GM18499 (cell line): Measurements from ENCODE around the gene PMVK.
"Not testable (repeated sequence)": the region's sequence is repeated elsewhere in the genome, so short reads cannot be mapped to it uniquely, and the experiment has no call there.

ENCODE experiments used
- ATAC-seq: cut with Tn5 transposase; IDR thresholded peaks from one replicate; pipeline ENCODE4 v1.9.1; 2021; ENCODE audit warnings: moderate number of reproducible peaks; ENCODE audit not compliant: insufficient read depth, unreplicated experiment

The PMVK gene

DNA sequence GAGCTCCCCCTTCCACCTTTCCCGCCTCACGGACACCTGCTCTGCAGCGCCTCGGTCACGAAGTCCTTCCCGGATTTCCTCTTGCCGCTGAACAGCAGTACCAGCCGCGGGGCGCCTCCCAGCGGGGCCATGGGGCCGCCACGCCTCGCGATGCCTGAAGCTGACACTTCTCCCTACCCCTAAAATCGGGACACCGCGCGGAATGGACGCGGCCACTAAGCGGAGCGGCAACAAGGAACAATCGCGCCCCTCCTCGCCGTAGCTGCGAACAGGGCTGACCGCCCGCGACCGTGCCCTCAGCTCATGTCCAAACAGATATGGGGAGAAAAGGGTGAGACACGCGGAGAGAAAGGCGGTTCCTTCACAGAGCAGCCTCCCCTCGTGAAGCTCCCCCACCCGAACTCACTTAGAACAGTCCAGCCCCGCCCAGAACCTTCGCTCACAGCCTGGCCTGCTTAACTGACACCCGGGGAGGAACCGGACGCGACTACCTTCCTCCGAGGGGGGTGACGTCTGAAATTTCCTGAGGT lies at the start of gene PMVK:
Gene PMVK, minus strand, starts transcription at position 165 of the 530 bp plus-strand sequence. Its CDS starts 34 bp downstream, at position 131.
- ATAC-seq: peak; percentile 33

DNA sequence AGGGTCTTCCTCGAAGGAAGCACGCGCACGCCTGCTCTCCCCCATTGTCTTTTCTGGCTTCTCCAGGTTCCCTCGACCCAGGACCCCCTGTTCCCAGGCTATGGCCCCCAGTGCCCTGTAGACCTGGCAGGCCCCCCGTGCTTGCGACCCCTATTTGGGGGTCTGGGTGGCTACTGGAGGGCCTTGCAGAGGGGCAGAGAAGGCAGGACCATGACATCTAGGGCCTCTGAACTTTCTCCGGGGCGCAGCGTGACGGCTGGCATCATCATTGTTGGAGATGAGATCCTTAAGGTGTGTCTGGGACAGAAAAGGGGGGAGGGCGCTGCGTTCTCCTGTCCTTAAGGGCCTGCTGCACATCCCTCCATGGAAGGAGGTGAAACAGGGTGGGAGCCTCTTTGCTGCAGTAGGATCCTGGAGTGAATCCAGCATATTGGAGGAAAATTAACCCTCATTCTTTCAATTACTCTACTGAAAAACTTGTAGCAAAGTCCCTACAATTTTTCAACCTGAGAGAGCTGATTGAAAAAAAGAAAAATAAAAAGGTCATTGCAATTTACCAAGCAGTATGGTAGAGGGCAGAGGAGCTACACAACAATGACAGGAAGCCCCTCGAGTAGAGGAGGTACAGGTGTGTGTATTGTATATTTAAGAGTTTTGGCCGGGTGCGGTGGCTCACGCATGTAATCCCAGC lies 47.4 kb upstream of the PMVK start:
- ATAC-seq: no peak

DNA sequence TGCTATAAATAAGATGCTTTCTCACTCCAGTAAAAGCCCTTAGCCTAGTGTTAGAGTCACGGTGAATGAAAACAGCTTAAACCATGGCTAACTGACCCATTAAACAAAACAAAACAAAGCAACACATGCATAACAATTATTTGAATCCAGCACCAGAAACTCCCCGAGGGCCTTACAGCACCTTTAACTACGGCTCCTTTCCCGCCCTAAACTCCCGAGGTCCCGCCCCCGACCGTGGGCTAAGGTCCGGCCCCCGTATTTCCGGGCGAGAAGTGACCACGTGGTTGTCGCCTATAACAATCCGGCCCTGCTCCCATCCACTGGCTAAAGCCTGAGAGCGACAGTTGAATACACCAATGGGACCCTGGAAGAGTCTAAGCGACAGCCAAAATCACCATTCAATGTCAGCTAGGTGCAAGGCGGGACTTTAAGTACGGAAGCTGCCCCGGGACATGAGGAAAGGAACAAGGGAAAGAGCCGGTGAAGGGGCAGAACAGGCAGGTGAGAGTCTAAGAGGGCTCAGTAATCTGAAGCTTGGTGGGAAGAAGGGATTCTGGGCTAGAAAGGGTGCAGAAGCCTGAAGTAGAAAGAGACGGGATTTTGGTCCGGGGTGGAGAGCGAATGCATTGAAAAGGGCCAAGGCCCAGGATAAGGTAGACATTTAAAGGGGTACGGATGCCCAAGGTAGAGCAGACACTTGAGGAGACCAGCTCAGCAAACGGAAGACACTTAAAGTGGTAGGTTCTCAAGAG lies 46.6 kb upstream of the PMVK start, which contains the start of gene FLAD1:
Gene FLAD1, plus strand, starts transcription at position 448 of the 752 bp plus-strand sequence. CDS start 351 bp downstream, outside the sequence.
- ATAC-seq: peak; percentile 93

GRCh38 chr1:154982341-154982740 lies 45.8 kb upstream of the PMVK start:
- no peak for ATAC-seq

- ATAC-seq: no peak
Observed at GRCh38 chr1:154978360-154978759, 41.8 kb upstream of the PMVK start.

DNA sequence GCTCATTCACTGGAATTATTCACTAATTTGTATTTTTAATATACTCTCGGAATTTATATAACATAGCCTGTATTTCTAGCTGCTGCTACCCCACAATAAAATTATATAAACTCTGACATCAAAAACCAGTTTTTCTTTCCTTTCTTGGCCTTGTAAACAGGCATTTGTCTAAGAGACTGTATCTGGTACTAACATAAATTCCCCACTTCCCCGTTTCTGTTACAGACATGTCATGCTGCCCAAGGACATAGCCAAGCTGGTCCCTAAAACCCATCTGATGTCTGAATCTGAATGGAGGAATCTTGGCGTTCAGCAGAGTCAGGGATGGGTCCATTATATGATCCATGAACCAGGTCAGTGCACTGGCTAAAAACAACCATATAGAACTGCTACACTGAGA lies 41.2 kb upstream of the PMVK start:
- not testable (repeated sequence) for ATAC-seq

- ATAC-seq: no peak
Observed at GRCh38 chr1:154975409-154976059, 39.0 kb upstream of the PMVK start.

DNA sequence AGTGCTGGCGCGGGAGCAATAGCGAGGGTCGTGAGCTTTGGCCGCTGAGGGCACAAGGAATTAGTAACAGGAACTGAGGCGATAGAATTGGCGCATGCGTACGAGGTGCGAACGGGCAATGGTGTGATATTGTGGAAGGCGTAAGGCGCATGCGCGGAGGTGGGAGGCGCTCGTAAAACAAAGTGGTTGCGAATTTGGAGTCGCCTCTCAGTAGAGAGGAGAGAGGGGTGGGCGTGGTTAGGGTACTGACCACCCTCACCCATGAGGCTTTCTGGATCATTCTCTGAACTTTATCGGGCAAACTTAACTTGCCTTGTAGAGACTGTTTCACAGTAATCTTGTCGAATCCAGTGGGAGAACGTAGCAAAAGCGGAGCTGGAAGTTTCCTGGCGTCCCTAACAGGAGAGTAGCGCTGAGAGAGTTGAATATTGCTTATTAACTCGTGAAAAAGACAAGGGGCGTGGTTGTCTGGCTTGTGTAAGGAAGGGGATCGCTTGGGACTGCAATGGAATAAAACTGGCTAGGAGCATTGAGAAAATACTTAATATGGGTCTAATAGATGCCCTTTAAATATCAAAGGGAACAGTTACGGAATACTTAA lies 38.4 kb upstream of the PMVK start:
- peak; percentile 23 for ATAC-seq

GRCh38 chr1:154974102-154974807 lies 37.7 kb upstream of the PMVK start, which contains the start of gene CKS1B:
CKS1B (plus strand) TSS chr1:154974681; CDS start chr1:154974746, 65 bp downstream.
- ATAC-seq: peak; percentile 72

- no peak for ATAC-seq
Observed at GRCh38 chr1:154973344-154974101, 37.0 kb upstream of the PMVK start.

- ATAC-seq: no peak
Observed at GRCh38 chr1:154972517-154973343, 36.2 kb upstream of the PMVK start.

GRCh38 chr1:154972213-154972516 lies 35.6 kb upstream of the PMVK start:
- no peak for ATAC-seq

DNA sequence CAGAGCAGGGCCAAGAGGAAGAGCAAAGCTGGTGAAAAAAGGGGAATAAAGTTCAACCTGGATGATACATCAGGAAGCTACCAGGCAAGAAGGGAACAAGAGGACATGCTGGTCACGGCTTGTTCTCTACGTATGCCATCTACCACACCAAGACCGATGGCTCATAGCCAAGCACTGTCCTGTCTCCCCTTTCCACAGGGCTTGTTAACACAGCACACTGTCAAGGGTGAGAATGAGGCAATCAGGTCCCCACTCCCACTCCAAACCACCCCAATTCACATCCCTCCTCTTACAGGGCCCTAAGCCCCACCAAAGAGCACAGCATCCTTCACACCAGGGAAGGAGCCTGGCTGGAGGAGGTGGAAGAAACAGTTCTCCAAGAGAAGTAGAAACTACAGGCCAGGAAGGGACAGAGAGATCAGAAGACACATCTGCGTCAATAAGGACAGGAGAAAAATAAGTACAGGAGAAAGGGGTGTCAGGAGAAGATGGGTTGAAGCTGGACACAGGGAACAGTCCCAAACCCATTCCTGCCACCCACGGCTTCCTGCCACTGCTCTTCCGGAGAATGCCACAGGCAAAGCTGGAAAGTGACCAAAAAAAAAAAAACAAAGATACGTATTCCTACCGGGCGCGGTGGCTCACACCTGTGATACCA lies 35.0 kb upstream of the PMVK start:
- no peak for ATAC-seq

GRCh38 chr1:154970631-154971340 lies 34.3 kb upstream of the PMVK start, which contains the start of gene SHC1:
SHC1 (minus strand) TSS chr1:154970747; CDS start chr1:154970526, 221 bp downstream.
- ATAC-seq: no peak

DNA sequence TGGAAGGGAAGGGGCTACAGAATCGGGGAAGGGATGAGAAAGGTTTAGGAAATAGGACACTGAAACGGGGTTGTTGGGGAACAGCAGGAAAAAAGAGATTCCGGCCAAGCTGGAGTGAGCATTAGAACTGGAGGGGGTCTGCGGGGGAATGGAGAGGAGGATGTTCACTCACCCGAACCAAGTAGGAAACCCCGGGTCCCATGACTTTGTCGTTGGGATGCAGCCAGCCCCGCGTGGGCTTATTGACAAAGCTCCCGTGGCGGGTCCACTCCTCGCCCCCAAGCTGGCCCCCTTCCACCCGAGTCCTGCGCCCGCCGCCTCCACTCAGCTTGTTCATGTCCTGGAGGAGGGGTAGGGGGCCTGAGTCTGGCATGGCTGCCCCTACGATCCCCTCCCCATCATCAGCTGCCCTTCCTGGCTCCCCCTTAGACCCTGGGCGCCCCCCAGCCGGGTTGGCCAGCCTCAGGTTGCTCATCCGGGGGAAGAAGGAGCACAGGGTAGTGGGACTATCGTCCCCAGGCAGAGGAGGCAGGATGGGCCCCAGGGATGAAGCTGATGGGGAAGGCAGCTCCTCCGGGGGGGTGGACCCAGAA lies 33.4 kb upstream of the PMVK start:
- ATAC-seq: no peak

DNA sequence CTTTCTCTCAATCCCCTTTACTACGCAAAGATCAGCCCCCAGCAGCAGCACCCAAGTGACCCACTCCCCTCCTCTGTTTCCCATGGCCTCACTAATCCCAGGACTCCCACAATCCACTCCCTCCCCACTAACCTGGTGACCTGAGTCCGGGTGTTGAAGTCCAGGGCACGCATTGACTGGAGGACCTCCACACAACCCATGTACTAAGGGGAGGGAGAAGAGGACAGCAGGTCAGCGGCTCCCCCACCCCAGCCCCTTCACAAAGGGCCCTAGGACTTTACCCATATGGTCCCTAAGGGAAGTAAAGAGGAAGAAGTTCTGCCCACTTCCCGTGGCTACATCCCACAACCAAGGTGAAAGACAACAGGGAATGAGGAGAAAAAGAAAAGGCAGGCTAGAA lies 32.7 kb upstream of the PMVK start:
- ATAC-seq: no peak

DNA sequence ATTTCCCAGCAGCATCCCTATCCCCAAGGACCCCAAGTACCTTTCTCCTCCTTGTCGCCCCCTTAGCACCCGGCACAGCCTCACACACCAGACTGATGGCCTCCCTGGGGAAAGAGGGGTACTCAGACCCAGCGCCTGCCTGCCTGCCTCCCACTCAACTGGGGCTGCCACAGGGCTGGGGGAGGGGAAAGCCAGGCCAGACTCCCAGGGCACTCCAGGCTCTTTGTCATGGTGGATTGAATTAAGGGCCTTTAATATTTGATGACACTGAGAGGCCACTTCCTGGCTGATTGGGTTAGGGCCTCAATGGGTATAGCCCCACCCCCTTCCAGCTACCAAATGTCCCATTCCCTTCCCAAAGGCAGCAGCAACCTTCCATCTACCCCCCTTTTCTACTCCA lies 32.2 kb upstream of the PMVK start:
- ATAC-seq: no peak
